GM12892 (cell line): ENCODE data around the gene TMEM238.

Experiments
- POLR2A ChIP-seq: IDR thresholded peaks from 2 replicates; pipeline ENCODE4 v1.6.1; 2011; ENCODE audit warnings: low read depth, low read length, control low read depth
- TAF1 ChIP-seq: IDR thresholded peaks from 2 replicates; pipeline ENCODE4 v1.6.1; 2011; ENCODE audit warnings: low read depth, mild to moderate bottlenecking, control low read depth, low read length, borderline replicate concordance

DNA sequence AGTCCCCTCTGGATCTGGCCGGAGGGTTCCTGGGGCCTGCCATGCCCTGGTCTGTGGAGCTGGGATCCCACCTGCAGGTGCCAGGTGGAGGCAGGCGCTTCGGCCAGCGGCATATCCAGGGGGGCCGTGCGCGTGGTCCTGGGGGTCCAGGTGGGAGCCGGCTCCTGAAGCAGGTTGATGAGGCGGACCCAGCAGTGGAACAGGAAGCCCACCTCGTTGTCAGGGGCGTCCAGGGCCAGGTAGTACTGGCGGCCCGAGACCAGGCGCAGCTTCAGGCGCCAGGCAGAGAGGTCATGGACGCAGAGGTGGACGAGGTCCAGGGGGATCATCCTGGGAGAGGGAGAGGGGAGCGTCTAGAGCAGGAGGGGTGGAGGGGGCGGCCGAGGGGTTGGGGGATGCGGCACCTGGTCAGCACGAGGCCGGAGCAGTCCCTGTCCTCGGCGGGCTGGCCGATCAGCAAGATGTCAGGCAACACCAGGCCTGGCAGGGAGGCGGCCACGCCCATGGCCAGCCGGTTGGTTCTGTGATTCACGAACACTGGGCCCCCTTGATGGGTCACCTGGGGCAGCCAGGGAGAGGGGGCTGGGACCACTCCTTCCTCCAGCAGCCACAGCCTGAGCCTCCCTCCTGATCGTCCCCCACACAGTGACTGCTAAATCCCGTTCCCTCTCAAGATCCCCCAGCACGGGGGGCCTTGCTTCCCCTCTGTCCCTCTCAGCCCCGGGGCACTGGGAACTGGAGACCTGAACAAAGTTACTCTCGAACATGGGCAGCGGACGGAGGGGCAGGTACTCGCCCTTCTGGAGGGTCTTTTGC, 21.7 kb downstream of the TMEM238 start:
- TF ChIP-seq TAF1 (no peak), POLR2A (no peak)
